Heart left ventricle (tissue), 13 donors: ENCODE results near the gene ZNF536.

ENCODE experiments used
- POLR2A ChIP-seq, 2 donors: fragments of 450-650 bp; IDR thresholded peaks; one replicate each; pipeline ENCODE4 v1.6.1; 2017; ENCODE audit warnings: antibody characterized with exemption in 2 of 2, mild to moderate bottlenecking in 2 of 2, moderate library complexity in 2 of 2
- TF ChIP-seq, protein P1 (sequence below), 12 donors: fragments of 200-600 bp; sonication (generic) in 4 of 12; IDR thresholded peaks; one replicate each; pipeline versions ENCODE4 v1.5.0 to v1.8.0; 2018 to 2022; ENCODE audit warnings: antibody characterized with exemption in 12 of 12, mild to moderate bottlenecking in 5 of 12
- donor health status: ischemic (EF 13 %, LVEDD 7.1; RV severe dilation, severe dysfunction).
- donor health status: DM: no; HTN: yes; CAD: no.
- donor health status: DM: no; HTN: no; CAD: no.
- donor health status: ischemic (EF 25% LVEDD 6.9; RV normal size, moderate dysfunction).
- donor health status: ischemic (EF 25% LVEDD 5.7; RV mildly dilated, moderate dysfunction).
- donor health status: ischemic (EF 35%, LVEDD 5.7; RV mildly dilated, moderate dysfunction).
- donor health status: nonischemic (EF 11% LVEDD 7.7; RV severe dilation, severe dysfunction).
- donor health status: DM: yes; HTN: yes; CAD: no.
- donor health status: PGD.
- donor health status: ischemic (EF 29% LVEDD 5.4; RV normal size, mild dysfunction).
- donor health status: nonischemic (EF 23%, LVEDD 6.1; RV moderate dilation, normal function).

DNA sequence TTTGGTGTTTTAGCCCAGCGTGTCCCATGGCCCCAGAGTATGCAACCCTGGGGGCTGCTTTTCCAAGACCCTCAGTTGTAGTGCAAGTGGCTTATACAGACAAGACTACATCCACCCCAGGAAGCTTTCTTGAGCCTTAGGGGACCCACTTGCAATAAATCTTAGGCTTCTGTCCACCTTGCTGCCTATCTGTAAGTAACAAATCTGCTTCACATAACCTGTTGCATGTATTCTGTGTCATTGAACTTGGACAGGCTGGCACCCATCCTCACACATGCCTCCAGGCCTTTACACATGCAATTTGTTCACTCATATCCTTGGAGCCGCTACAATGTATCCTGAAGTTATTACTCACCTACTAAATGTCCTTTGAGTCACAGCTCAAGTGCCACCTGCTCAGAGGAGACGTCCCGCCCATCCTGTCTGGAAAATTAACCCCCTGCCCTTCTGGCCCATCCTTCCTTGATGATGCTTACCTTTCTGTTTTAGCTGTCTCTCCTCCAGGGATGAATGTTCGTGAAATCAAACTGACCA lies 101.2 kb downstream of the ZNF536 start:
- TF ChIP-seq, protein P1, sequence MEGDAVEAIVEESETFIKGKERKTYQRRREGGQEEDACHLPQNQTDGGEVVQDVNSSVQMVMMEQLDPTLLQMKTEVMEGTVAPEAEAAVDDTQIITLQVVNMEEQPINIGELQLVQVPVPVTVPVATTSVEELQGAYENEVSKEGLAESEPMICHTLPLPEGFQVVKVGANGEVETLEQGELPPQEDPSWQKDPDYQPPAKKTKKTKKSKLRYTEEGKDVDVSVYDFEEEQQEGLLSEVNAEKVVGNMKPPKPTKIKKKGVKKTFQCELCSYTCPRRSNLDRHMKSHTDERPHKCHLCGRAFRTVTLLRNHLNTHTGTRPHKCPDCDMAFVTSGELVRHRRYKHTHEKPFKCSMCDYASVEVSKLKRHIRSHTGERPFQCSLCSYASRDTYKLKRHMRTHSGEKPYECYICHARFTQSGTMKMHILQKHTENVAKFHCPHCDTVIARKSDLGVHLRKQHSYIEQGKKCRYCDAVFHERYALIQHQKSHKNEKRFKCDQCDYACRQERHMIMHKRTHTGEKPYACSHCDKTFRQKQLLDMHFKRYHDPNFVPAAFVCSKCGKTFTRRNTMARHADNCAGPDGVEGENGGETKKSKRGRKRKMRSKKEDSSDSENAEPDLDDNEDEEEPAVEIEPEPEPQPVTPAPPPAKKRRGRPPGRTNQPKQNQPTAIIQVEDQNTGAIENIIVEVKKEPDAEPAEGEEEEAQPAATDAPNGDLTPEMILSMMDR (IDR thresholded peaks at IDR 0.05): no peak
- no peak for TF ChIP-seq POLR2A (IDR thresholded peaks at IDR 0.05)
